H9 (cell line): ENCODE data around the gene MUC4. TPM values are rescaled to one million over a fixed set of nuclear protein-coding genes. Genes with fewer than 3 reads are reported as not detected.

Experiments
- DNase-seq: peaks from one replicate; pipeline ENCODE4 v3.0.0-alpha.2; 2017
- H2AFZ ChIP-seq: one replicate; pipeline ENCODE4 v1.6.1; 2013; ENCODE audit warnings: mild to moderate bottlenecking, low read length, control low read depth, moderate library complexity
- H2AK5ac ChIP-seq: 2 replicates; pipeline ENCODE4 v1.6.1; 2013; ENCODE audit warnings: low read length, control low read depth, mixed read lengths; ENCODE audit not compliant: insufficient read length
- H2BK120ac ChIP-seq: one replicate; pipeline ENCODE4 v1.6.1; 2013; ENCODE audit warnings: low read depth, mild to moderate bottlenecking, low read length, control low read depth, inconsistent platforms; ENCODE audit not compliant: poor library complexity, severe bottlenecking
- H2BK12ac ChIP-seq: 2 replicates; pipeline ENCODE4 v1.6.1; 2013; ENCODE audit warnings: low read length, control low read depth, mixed read lengths, low read depth; ENCODE audit not compliant: insufficient read length
- H2BK15ac ChIP-seq: 2 replicates; pipeline ENCODE4 v1.6.1; 2013; ENCODE audit warnings: low read depth, low read length, control low read depth
- H2BK20ac ChIP-seq: one replicate; pipeline ENCODE4 v1.6.1; 2013; ENCODE audit warnings: low read depth, mild to moderate bottlenecking, low read length, control low read depth, inconsistent platforms; ENCODE audit not compliant: poor library complexity, severe bottlenecking
- H2BK5ac ChIP-seq: 2 replicates; pipeline ENCODE4 v1.6.1; 2013; ENCODE audit warnings: low read length, control low read depth, mixed read lengths; ENCODE audit not compliant: insufficient read length
- H3K14ac ChIP-seq: 2 replicates; pipeline ENCODE4 v1.6.1; 2013; ENCODE audit warnings: low read length, control low read depth; ENCODE audit not compliant: insufficient read depth
- H3K18ac ChIP-seq: 2 replicates; pipeline ENCODE4 v1.6.1; 2013; ENCODE audit warnings: low read depth, mild to moderate bottlenecking, mixed read lengths, low read length, control low read depth; ENCODE audit not compliant: insufficient read length
- H3K23ac ChIP-seq: 2 replicates; pipeline ENCODE4 v1.6.1; 2013; ENCODE audit warnings: low read length, control low read depth, mixed read lengths, low read depth; ENCODE audit not compliant: insufficient read length
- H3K23me2 ChIP-seq: 2 replicates; pipeline ENCODE4 v1.6.1; 2013; ENCODE audit warnings: low read depth, mild to moderate bottlenecking, mixed read lengths, low read length, control low read depth; ENCODE audit not compliant: insufficient read length, poor library complexity, severe bottlenecking
- H3K27ac ChIP-seq: 2 replicates; pipeline ENCODE4 v1.5.1; 2013; ENCODE audit warnings: low read length, control low read depth, mixed read lengths, low read depth; ENCODE audit not compliant: insufficient read length
- H3K27me3 ChIP-seq: 2 replicates; pipeline ENCODE4 v1.6.1; 2013; ENCODE audit warnings: low read length, control low read depth, inconsistent platforms; ENCODE audit not compliant: insufficient read depth
- H3K4ac ChIP-seq: 2 replicates; pipeline ENCODE4 v1.6.1; 2013; ENCODE audit warnings: low read depth, mild to moderate bottlenecking, control low read depth, inconsistent platforms, low read length, moderate library complexity
- H3K4me1 ChIP-seq: 2 replicates; pipeline ENCODE4 v1.6.1; 2013; ENCODE audit warnings: low read length, control low read depth, inconsistent platforms; ENCODE audit not compliant: insufficient read depth
- H3K4me2 ChIP-seq: 2 replicates; pipeline ENCODE4 v1.6.1; 2013; ENCODE audit warnings: low read length, control low read depth, mixed read lengths; ENCODE audit not compliant: insufficient read length, insufficient read depth
- H3K56ac ChIP-seq: 2 replicates; pipeline ENCODE4 v1.6.1; 2013; ENCODE audit warnings: low read depth, mild to moderate bottlenecking, mixed read lengths, low read length, control low read depth; ENCODE audit not compliant: insufficient read length
- H3K79me1 ChIP-seq: 2 replicates; pipeline ENCODE4 v1.6.1; 2013; ENCODE audit warnings: low read depth, mild to moderate bottlenecking, moderate library complexity, low read length, control low read depth, inconsistent platforms; ENCODE audit not compliant: insufficient read depth, poor library complexity, severe bottlenecking
- H3K79me2 ChIP-seq: 2 replicates; pipeline ENCODE4 v1.6.1; 2013; ENCODE audit warnings: low read length, control low read depth, inconsistent platforms; ENCODE audit not compliant: insufficient read depth
- H3K9ac ChIP-seq: 2 replicates; pipeline ENCODE4 v1.6.1; 2013; ENCODE audit warnings: low read length, control low read depth, mixed read lengths; ENCODE audit not compliant: insufficient read length; ENCODE audit errors: extremely low read depth
- H3K9me3 ChIP-seq: one replicate; pipeline ENCODE4 v1.6.1; 2013; ENCODE audit warnings: low read depth, low read length, inconsistent platforms; ENCODE audit not compliant: control insufficient read depth
- H3T11ph ChIP-seq: one replicate; pipeline ENCODE4 v1.6.1; 2013; ENCODE audit warnings: mild to moderate bottlenecking, low read length, control low read depth, inconsistent platforms
- H4K20me1 ChIP-seq: one replicate; pipeline ENCODE4 v1.6.1; 2013; ENCODE audit not compliant: control insufficient read depth, insufficient read length, insufficient read depth
- H4K5ac ChIP-seq: 2 replicates; pipeline ENCODE4 v1.6.1; 2013; ENCODE audit warnings: low read depth, mild to moderate bottlenecking, mixed read lengths, low read length, control low read depth; ENCODE audit not compliant: insufficient read length
- H4K8ac ChIP-seq: replicated peaks from 2 replicates; pipeline ENCODE4 v1.6.1; 2013; ENCODE audit warnings: low read length, control low read depth, mixed read lengths, low read depth; ENCODE audit not compliant: insufficient read length
- H4K91ac ChIP-seq: 2 replicates; pipeline ENCODE4 v1.6.1; 2013; ENCODE audit warnings: low read depth, mild to moderate bottlenecking, moderate library complexity, mixed read lengths, low read length, control low read depth; ENCODE audit not compliant: insufficient read length
- H3K27ac Mint-ChIP-seq, 3 experiments: 2 replicates in 2 of 3; 3 replicates in 1 of 3; pipeline ENCODE4 v1.8.0; 2020 to 2021; ENCODE audit warnings: mixed read lengths in 3 of 3, mild to moderate bottlenecking in 1 of 3, moderate library complexity in 1 of 3
- H3K27me3 Mint-ChIP-seq: 2 replicates; pipeline ENCODE4 v1.8.0; 2021; ENCODE audit warnings: low read depth, mild to moderate bottlenecking, moderate library complexity, mixed read lengths
- H3K36me3 Mint-ChIP-seq, 3 experiments: 2 replicates in 2 of 3; 3 replicates in 1 of 3; pipeline ENCODE4 v1.8.0; 2020 to 2021; ENCODE audit warnings: low read depth in 3 of 3, mixed read lengths in 3 of 3; ENCODE audit not compliant: insufficient read depth in 1 of 3
- H3K4me1 Mint-ChIP-seq, 2 experiments: 2 replicates each; pipeline ENCODE4 v1.8.0; 2020; ENCODE audit warnings: mixed read lengths in 2 of 2
- H3K4me3 Mint-ChIP-seq, 2 experiments: 2 replicates in 1 of 2; 3 replicates in 1 of 2; pipeline ENCODE4 v1.8.0; 2020 to 2021; ENCODE audit warnings: mild to moderate bottlenecking in 2 of 2, mixed read lengths in 2 of 2, moderate library complexity in 1 of 2
- H3K9me3 Mint-ChIP-seq, 2 experiments: 2 replicates in 1 of 2; 3 replicates in 1 of 2; pipeline ENCODE4 v1.8.0; 2020; ENCODE audit warnings: mild to moderate bottlenecking in 2 of 2, mixed read lengths in 2 of 2, moderate library complexity in 1 of 2
- CTCF ChIP-seq: fragments of 200-600 bp; sonication (generic); conservative IDR thresholded peaks from 3 replicates; pipeline ENCODE4 v1.8.0; 2021; ENCODE audit warnings: antibody characterized with exemption, mild to moderate bottlenecking
- WGBS: extraction: QIAGEN DNeasy Blood & Tissue Kit; methylation state at CpG from one replicate; pipeline ENCODE4 v1.1.7; 2013; ENCODE audit warnings: missing lambda C conversion rate, low lambda C conversion rate, mixed read lengths; ENCODE audit not compliant: insufficient read length; ENCODE audit errors: extremely low coverage; 5-methylcytosine and 5-hydroxymethylcytosine counted together
- total RNA-seq: library from RNA; stranded (reverse); gene quantifications from 2 replicates; pipeline ENCODE4 v1.2.1, GENCODE V29; 2021

The MUC4 gene
- total RNA-seq, 1 experiment from 2014 or later = 1.2 TPM

- WGBS = no CpG with 5 or more reads among the region's 29 CpGs
- Histone ChIP-seq H3K79me1 (no peaks in the 10 kb centered on the region), H2BK12ac (no peak overlapping the region), H3K9ac (no peak overlapping the region), H4K20me1 (no peaks in the 10 kb centered on the region), H3K23ac (no peak overlapping the region), H3K23me2 (no peaks in the 10 kb centered on the region), H3K27me3 (no peaks in the 10 kb centered on the region), H3K4me2 (no peak overlapping the region), H3K4me1 (no peaks in the 10 kb centered on the region), H4K8ac (no peak overlapping the region), H3K56ac (no peak overlapping the region), H2BK15ac (no peak overlapping the region), H3K4ac (no peak overlapping the region), H3K14ac (no peak overlapping the region), H2AFZ (no peak overlapping the region), H3K18ac (no peak overlapping the region), H3K79me2 (0 out of 2 replicates have a peak, but pooled peaks cover 2% of the 10 kb centered on the region), H2BK5ac (no peak overlapping the region), H2AK5ac (no peak overlapping the region), H3K27ac (no peak overlapping the region), H2BK120ac (no peak overlapping the region), H4K91ac (no peak overlapping the region), H2BK20ac (no peak overlapping the region), H3T11ph (no peak overlapping the region), H3K9me3 (no peaks in the 10 kb centered on the region), H4K5ac (no peak overlapping the region)
- TF ChIP-seq CTCF = no peak
- Mint-ChIP-seq H3K4me3 (no peak overlapping the region), H3K9me3 (peaks cover 0 to 2% of the 10 kb centered on the region in 2 experiments; a peak in 2 of 5 replicates), H3K27ac (peak overlapping the region in 1 of 3 experiments; percentile 62; a peak in 1 of 7 replicates), H3K36me3 (no peaks in the 10 kb centered on the region; a peak in 1 of 7 replicates), H3K27me3 (peaks cover 3% of the 10 kb centered on the region; the same call in 1 of the 2 replicates), H3K4me1 (peaks cover 12 to 22% of the 10 kb centered on the region in 2 experiments)
- no peak for DNase-seq
Measured at GRCh38 chr3:195834675-195835583, 23.2 kb upstream of the MUC4 start.
